Measurements from ENCODE around the gene PRELP.

PRELP gene

GRCh38 chr1:203528976-203529835 is 53.6 kb downstream of the PRELP start:
- peaks cover 13% of the 10 kb centered on the region for H3K4me1 Mint-ChIP-seq
- no peak overlapping the region for H3K27ac Mint-ChIP-seq
- H3K9me3 Mint-ChIP-seq = no peaks in the 10 kb centered on the region
- H3K36me3 Mint-ChIP-seq = no peaks in the 10 kb centered on the region
- no peaks in the 10 kb centered on the region for H3K27me3 Mint-ChIP-seq
- no peak overlapping the region for H3K4me3 Mint-ChIP-seq

DNA sequence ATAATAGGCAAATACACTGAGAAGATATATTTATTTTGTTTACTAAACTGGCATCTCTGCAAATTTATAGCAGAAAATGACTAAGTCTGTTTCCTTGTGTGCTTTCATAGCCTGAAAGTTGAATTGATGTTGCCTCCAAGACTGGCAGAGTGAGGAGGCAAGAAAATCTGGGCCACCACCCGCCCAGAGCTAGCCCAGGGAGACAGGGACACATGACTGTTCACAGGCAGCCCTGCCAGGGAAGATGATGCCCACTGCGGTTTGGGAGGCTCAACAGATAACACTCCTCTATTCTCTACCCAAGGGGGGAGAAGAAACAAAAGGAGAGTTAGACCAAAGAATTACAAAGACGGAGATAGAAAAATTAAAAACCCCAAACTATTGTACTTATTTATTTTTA is 55.5 kb downstream of the PRELP start:
- H3K27ac Mint-ChIP-seq = no peak overlapping the region
- no peaks in the 10 kb centered on the region for H3K27me3 Mint-ChIP-seq

DNA sequence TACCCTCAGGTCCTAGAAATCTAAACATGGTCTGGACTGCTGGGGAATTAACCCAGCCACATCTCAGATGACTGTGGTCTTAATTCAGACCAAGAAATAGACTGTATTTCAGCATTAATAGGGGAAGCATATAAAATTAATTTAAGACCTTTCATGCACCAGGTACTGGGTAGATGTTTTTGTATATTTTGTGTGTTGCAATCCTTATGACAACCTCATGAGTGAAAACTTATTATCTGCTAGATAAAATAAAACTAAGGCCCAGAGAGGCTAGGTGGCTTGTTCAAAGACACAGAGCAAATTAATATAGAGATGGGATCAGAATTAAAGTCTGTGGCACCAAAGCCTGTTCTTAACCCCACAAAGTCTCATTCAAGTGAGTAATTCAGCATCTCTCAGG is 58.4 kb downstream of the PRELP start:
- Mint-ChIP-seq H3K4me1 (peaks cover 8% of the 10 kb centered on the region), H3K27ac (no peak overlapping the region), H3K9me3 (no peaks in the 10 kb centered on the region), H3K4me3 (no peak overlapping the region), H3K27me3 (no peaks in the 10 kb centered on the region), H3K36me3 (no peaks in the 10 kb centered on the region)

More for the DNA sequence above, 55.5 kb downstream of the PRELP start:
- Mint-ChIP-seq H3K9me3 (no peaks in the 10 kb centered on the region), H3K36me3 (no peaks in the 10 kb centered on the region), H3K4me3 (no peak overlapping the region), H3K4me1 (peaks cover 13% of the 10 kb centered on the region)

GRCh38 chr1:203534526-203534925 is 58.9 kb downstream of the PRELP start:
- Mint-ChIP-seq H3K27ac (no peak overlapping the region), H3K4me1 (peaks cover 6% of the 10 kb centered on the region), H3K27me3 (no peaks in the 10 kb centered on the region), H3K4me3 (no peak overlapping the region), H3K9me3 (no peaks in the 10 kb centered on the region), H3K36me3 (no peaks in the 10 kb centered on the region)

DNA sequence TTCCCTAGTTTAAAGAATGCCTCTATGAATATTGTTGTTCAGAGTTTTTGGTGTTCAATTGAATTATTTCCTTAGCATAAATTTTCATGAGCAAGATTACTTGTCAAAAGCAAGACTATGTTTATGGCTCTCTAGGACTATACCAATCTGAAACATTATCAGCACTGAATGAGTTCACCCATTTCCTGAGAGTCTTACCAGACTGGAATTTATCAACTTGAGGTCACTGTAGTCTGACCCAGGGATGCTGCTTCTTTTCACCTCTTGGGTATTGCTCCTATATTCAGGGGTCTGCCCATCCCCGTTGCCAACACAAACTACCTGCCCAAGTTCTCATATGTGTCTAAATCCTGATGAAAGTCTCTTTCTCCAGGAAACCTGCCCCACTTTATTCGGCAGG is 61.0 kb downstream of the PRELP start:
- H3K27me3 Mint-ChIP-seq = no peaks in the 10 kb centered on the region
- no peak overlapping the region for H3K27ac Mint-ChIP-seq
- H3K36me3 Mint-ChIP-seq = no peaks in the 10 kb centered on the region
- no peaks in the 10 kb centered on the region for H3K9me3 Mint-ChIP-seq
- H3K4me3 Mint-ChIP-seq = no peak overlapping the region
- H3K4me1 Mint-ChIP-seq = no peaks in the 10 kb centered on the region

DNA sequence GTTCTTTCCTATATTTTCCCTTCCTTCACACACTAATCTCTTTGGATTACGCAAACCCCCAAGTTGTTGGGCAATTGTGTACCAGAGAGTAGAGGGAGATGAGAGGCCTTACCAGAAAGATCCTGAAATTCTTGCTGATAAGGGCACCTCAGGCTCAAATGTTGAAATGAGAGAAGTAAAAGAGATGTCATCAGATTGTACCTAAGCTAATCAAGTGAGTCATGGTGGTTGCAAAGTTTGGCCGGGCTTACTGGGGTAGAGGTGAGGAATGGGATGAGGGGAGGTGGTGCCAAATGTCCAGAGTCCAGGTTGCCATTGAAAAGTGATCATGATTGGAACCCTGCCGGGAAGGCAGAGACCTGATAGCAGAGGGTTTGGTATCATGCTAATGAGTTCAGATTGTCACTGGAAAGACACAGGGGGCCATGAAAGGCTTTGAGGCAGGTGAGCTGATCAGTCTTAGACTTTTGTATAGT is 61.4 kb downstream of the PRELP start:
- Mint-ChIP-seq H3K4me1 (no peaks in the 10 kb centered on the region), H3K4me3 (no peak overlapping the region), H3K9me3 (no peaks in the 10 kb centered on the region), H3K36me3 (no peaks in the 10 kb centered on the region), H3K27ac (no peak overlapping the region), H3K27me3 (no peaks in the 10 kb centered on the region)

- H3K9me3 Mint-ChIP-seq = no peaks in the 10 kb centered on the region
- H3K4me3 Mint-ChIP-seq = no peak overlapping the region
- H3K27ac Mint-ChIP-seq = no peak overlapping the region
- no peaks in the 10 kb centered on the region for H3K27me3 Mint-ChIP-seq
- H3K4me1 Mint-ChIP-seq = no peaks in the 10 kb centered on the region
- no peaks in the 10 kb centered on the region for H3K36me3 Mint-ChIP-seq
These were observed 62.3 kb downstream of the PRELP start for GRCh38 chr1:203537806-203538464.

DNA sequence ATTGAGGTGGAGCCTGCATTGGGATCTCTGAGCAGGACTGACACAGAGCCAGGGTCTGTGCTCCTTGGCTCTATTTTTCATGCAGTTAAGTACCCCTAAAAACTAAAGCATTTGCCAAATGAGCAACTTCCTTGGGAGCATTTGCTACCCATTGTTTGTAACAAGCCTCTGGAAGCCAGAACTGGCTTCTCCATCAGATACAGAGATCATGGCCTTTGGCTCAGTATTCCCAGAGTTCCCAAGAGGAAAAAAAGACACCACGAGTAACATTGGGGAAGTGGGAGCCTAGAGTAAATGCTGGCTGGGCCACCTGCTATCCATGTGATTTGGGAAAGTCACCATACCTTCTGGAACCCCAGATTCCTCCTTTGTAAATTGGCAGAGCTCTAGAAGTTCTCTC is 63.1 kb downstream of the PRELP start:
- H3K27ac Mint-ChIP-seq = no peak overlapping the region
- no peaks in the 10 kb centered on the region for H3K9me3 Mint-ChIP-seq
- no peaks in the 10 kb centered on the region for H3K4me1 Mint-ChIP-seq
- H3K27me3 Mint-ChIP-seq = no peaks in the 10 kb centered on the region
- H3K36me3 Mint-ChIP-seq = no peaks in the 10 kb centered on the region
- no peak overlapping the region for H3K4me3 Mint-ChIP-seq

- Mint-ChIP-seq H3K4me3 (no peak overlapping the region), H3K27ac (no peak overlapping the region), H3K4me1 (no peaks in the 10 kb centered on the region), H3K27me3 (no peaks in the 10 kb centered on the region), H3K9me3 (no peaks in the 10 kb centered on the region), H3K36me3 (no peaks in the 10 kb centered on the region)
These were observed 64.4 kb downstream of the PRELP start for GRCh38 chr1:203539831-203540546.
